ENCODE results near the gene ACBD4. TPM values are rescaled to one million over a fixed set of nuclear protein-coding genes. Genes with fewer than 3 reads are reported as not detected.

The ACBD4 gene
- total RNA-seq, 2 donors from 2014 or later = 20.8 to 21.1 TPM

DNA sequence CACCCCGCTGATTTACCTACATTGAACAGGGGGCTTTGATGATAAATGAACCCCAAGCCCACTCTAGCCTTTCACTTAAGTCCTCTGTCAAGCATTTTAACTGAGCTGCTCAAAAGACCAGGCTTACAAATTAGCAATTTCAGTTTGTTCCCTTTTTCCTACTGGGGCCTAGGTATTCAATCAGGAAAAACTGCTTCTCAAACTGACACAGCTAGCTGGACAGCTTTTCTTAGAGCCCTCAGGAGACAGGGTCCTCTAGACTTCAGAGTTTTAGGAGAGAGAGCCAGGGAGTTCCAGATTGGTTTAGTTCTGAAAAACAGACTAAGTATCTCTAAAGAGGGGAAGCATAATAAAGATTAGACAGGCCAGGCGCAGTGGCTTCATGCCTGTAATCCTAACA, 20.0 kb downstream of the ACBD4 start:
- intact Hi-C loops (cut with DNase I) = no loop called here
- Histone ChIP-seq H3K27me3 (no peaks in the 10 kb centered on the region), H3K27ac (peak overlapping the region in 1 of 4 donors; percentile 2), H3K36me3 (replicated peaks in 1 of 2; ENCODE audit: insufficient read depth in 1 of 2, low read depth in 2 of 2) (no peaks in the 10 kb centered on the region), H3K9me3 (no peaks in the 10 kb centered on the region), H3K4me1 (peaks cover 68% of the 10 kb centered on the region), H3K4me3 (no peak overlapping the region)
- WGBS, 2 donors = 95% methylated on average over 1 to 2 of the region's 2 CpGs
- no peak for TF ChIP-seq POLR2A (IDR thresholded peaks at IDR 0.05)
- TF ChIP-seq CTCF (IDR thresholded peaks at IDR 0.05) = no peak
- DNase-seq (no peak), ATAC-seq (no peak)

DNA sequence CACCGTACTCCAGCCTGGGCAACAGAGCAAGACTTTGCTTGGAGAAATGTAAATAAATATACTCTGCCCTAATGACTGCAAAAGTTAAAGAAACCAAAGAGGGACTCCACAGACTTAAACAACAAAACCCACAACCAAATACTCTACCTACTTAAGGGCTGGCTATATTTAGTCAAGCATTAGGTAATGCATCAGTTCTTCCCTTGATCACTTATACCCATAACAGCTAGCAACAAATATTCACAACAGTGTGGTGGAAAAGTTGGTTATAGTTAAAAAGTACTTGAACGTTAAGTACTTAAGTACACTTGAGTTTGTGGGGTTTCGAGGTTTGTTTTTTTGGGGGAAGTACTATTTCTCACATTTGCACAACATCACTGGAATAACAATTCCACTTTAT, 20.8 kb downstream of the ACBD4 start:
- WGBS, 2 donors = 88 to 97% methylated on average over 3 of the region's 3 CpGs
- H3K4me3 ChIP-seq = no peak overlapping the region
- H3K27ac ChIP-seq = no peak overlapping the region
- no peak for TF ChIP-seq POLR2A (IDR thresholded peaks at IDR 0.05)
- TF ChIP-seq CTCF (IDR thresholded peaks at IDR 0.05) = no peak
- ATAC-seq = no peak
- no peaks in the 10 kb centered on the region for H3K9me3 ChIP-seq
- H3K4me1 ChIP-seq = peaks cover 61% of the 10 kb centered on the region
- no peaks in the 10 kb centered on the region for H3K36me3 ChIP-seq (replicated peaks in 1 of 2; ENCODE audit: insufficient read depth in 1 of 2, low read depth in 2 of 2)
- intact Hi-C loops (cut with DNase I) = no loop called here
- no peaks in the 10 kb centered on the region for H3K27me3 ChIP-seq
- no peak for DNase-seq

- ATAC-seq (peak; percentile 37), DNase-seq (peak; percentile 74 to 82 (median 78))
- Histone ChIP-seq H3K4me3 (peak overlapping the region; percentile 26 to 64), H3K27me3 (no peaks in the 10 kb centered on the region), H3K27ac (peak overlapping the region; percentile 98 to 100 (median 100)), H3K9me3 (no peaks in the 10 kb centered on the region), H3K36me3 (replicated peaks in 1 of 2; ENCODE audit: insufficient read depth in 1 of 2, low read depth in 2 of 2) (no peaks in the 10 kb centered on the region), H3K4me1 (peaks cover 48% of the 10 kb centered on the region)
- 0% methylated on average over 8 to 48 of the region's 48 CpGs for WGBS, 2 donors
- intact Hi-C loops (cut with DNase I) = no loop called here
- no peak for TF ChIP-seq POLR2A (IDR thresholded peaks at IDR 0.05)
- TF ChIP-seq CTCF (IDR thresholded peaks at IDR 0.05) = peak in 4 of 7 experiments; percentile 34 to 42 (median 37)
These were observed 25.2 kb downstream of the ACBD4 start for GRCh38 chr17:45160447-45161287.

- peak; percentile 96 for ATAC-seq
- Histone ChIP-seq H3K27me3 (no peaks in the 10 kb centered on the region), H3K9me3 (no peaks in the 10 kb centered on the region), H3K4me1 (peaks cover 43% of the 10 kb centered on the region), H3K27ac (peak within 1 kb of the TSS; percentile 98 to 100 (median 100)), H3K36me3 (replicated peaks in 1 of 2; ENCODE audit: insufficient read depth in 1 of 2, low read depth in 2 of 2) (no peaks in the 10 kb centered on the region), H3K4me3 (peak within 1 kb of the TSS; percentile 26 to 64)
- TF ChIP-seq CTCF (IDR thresholded peaks at IDR 0.05) (no peak), POLR2A (IDR thresholded peaks at IDR 0.05) (peak; percentile 90 to 97 (median 96))
- WGBS, 2 donors = 0% methylated on average over 20 to 53 of the region's 53 CpGs
- peak; percentile 98 to 100 (median 98) for DNase-seq
- intact Hi-C loops (cut with DNase I) = no loop called here
These were observed 26.0 kb downstream of the ACBD4 start, which contains the start of gene HEXIM2 for GRCh38 chr17:45161288-45162024. TSS of gene HEXIM2 (plus strand) at chr17:45161875. CDS start at chr17:45162794, 919 bp downstream.

Measured in body of pancreas (tissue), 4 donors.